Endothelial cell of umbilical vein (primary cell): ENCODE measurements around the gene KIF1C.

Source experiments
- CTCF ChIP-seq, 2 donors: IDR thresholded peaks; 1 replicate in 1 of 2; 2 replicates in 1 of 2; pipeline ENCODE4 v1.5.1; 2011; ENCODE audit warnings: low read length in 2 of 2, mild to moderate bottlenecking in 2 of 2, moderate library complexity in 2 of 2, control low read depth in 1 of 2, inconsistent platforms in 1 of 2, low read depth in 1 of 2; ENCODE audit not compliant: insufficient read depth in 1 of 2; ENCODE audit errors: extremely low read depth in 1 of 2
- EZH2 ChIP-seq: IDR thresholded peaks from 2 replicates; pipeline ENCODE4 v1.6.1; 2012; ENCODE audit warnings: borderline replicate concordance, low read depth, mild to moderate bottlenecking, moderate library complexity, low read length, inconsistent platforms; ENCODE audit not compliant: severe bottlenecking
- FOS ChIP-seq: IDR thresholded peaks from 2 replicates; pipeline ENCODE4 v1.6.1; 2011; ENCODE audit warnings: mild to moderate bottlenecking, low read length, moderate library complexity, borderline replicate concordance; ENCODE audit not compliant: insufficient read depth
- GATA2 ChIP-seq: IDR thresholded peaks from 2 replicates; pipeline ENCODE4 v1.7.0; 2011; ENCODE audit warnings: low read depth, mild to moderate bottlenecking, moderate library complexity, mixed read lengths, low read length; ENCODE audit not compliant: insufficient read length, insufficient read depth
- JUN ChIP-seq: IDR thresholded peaks from 2 replicates; pipeline ENCODE4 v1.6.1; 2011; ENCODE audit warnings: borderline replicate concordance, low read depth; ENCODE audit not compliant: insufficient read length, insufficient read depth
- MAX ChIP-seq: IDR thresholded peaks from 2 replicates; pipeline ENCODE4 v1.6.1; 2011; ENCODE audit not compliant: insufficient read depth, insufficient read length
- MYC ChIP-seq: IDR thresholded peaks from one replicate; pipeline ENCODE4 v1.6.1; 2011; ENCODE audit warnings: mild to moderate bottlenecking, low read depth, low read length
- POLR2A ChIP-seq: IDR thresholded peaks from 2 replicates; pipeline ENCODE4 v1.6.1; 2012; ENCODE audit warnings: low read depth, mild to moderate bottlenecking, control low read depth, low read length
- POLR2AphosphoS5 ChIP-seq: IDR thresholded peaks from 2 replicates; pipeline ENCODE4 v1.6.1; 2012; ENCODE audit warnings: low read depth, mild to moderate bottlenecking, control low read depth, low read length, moderate library complexity; ENCODE audit not compliant: insufficient read depth

GRCh38 chr17:4999430-5000093 lies 1.8 kb downstream of the KIF1C start:
- TF ChIP-seq CTCF (IDR thresholded peaks at IDR 0.05; ENCODE audit: extremely low read depth in 1 of 2, insufficient read depth in 1 of 2, low read depth in 1 of 2, low read length in 2 of 2) (no peak), POLR2AphosphoS5 (no peak), POLR2A (no peak), MAX (no peak), EZH2 (no peak), GATA2 (no peak), MYC (no peak), JUN (no peak), FOS (no peak)
